SIG-M5 (cell line): ENCODE results near the gene CTBP1.

Experiments used
- DNase-seq: peaks from one replicate; lab custom pipeline; 2025; lab: John Stamatoyannopoulos, UW

The CTBP1 gene

GRCh38 chr4:1283711-1284110 lies 34.8 kb upstream of the CTBP1 start:
- no peak for DNase-seq

GRCh38 chr4:1279253-1279652 lies 30.3 kb upstream of the CTBP1 start:
- no peak for DNase-seq

GRCh38 chr4:1277667-1278665 lies 29.0 kb upstream of the CTBP1 start:
- DNase-seq, result no peak

- no peak for DNase-seq
These were observed 28.1 kb upstream of the CTBP1 start for GRCh38 chr4:1276984-1277383.

- no peak for DNase-seq
These were observed 25.9 kb upstream of the CTBP1 start for GRCh38 chr4:1274871-1275270.

GRCh38 chr4:1271686-1272085 lies 22.8 kb upstream of the CTBP1 start:
- no peak for DNase-seq

GRCh38 chr4:1269209-1269608 lies 20.3 kb upstream of the CTBP1 start:
- DNase-seq, result no peak

GRCh38 chr4:1266881-1267763 lies 18.2 kb upstream of the CTBP1 start:
- no peak for DNase-seq

- no peak for DNase-seq
These were observed 16.4 kb upstream of the CTBP1 start for GRCh38 chr4:1265351-1265750.

GRCh38 chr4:1264942-1265341 lies 16.0 kb upstream of the CTBP1 start:
- DNase-seq, result no peak

GRCh38 chr4:1261107-1261928 lies 12.4 kb upstream of the CTBP1 start:
- DNase-seq, result no peak

GRCh38 chr4:1260418-1261106 lies 11.6 kb upstream of the CTBP1 start:
- no peak for DNase-seq

GRCh38 chr4:1259966-1260365 lies 11.0 kb upstream of the CTBP1 start:
- no peak for DNase-seq

- no peak for DNase-seq
These were observed 9.5 kb upstream of the CTBP1 start for GRCh38 chr4:1258457-1258856.

GRCh38 chr4:1255699-1256098 lies 6.8 kb upstream of the CTBP1 start:
- no peak for DNase-seq

- DNase-seq, result no peak
These were observed 6.2 kb upstream of the CTBP1 start for GRCh38 chr4:1255151-1255550.

GRCh38 chr4:1253831-1254230 lies 4.9 kb upstream of the CTBP1 start:
- no peak for DNase-seq

- DNase-seq, result no peak
These were observed 4.1 kb upstream of the CTBP1 start for GRCh38 chr4:1252928-1253492.

GRCh38 chr4:1251773-1252066 lies 2.8 kb upstream of the CTBP1 start:
- no peak for DNase-seq

- DNase-seq, result no peak
These were observed 2.2 kb upstream of the CTBP1 start for GRCh38 chr4:1250921-1251772.

- no peak for DNase-seq
These were observed 1.5 kb upstream of the CTBP1 start for GRCh38 chr4:1250527-1250812.
